Brain microvascular endothelial cell (primary cell): ENCODE measurements around the gene DPP3.

ENCODE experiments used
- DNase-seq: peaks from one replicate; pipeline ENCODE4 v3.0.0-alpha.2; 2020
- H3K27ac ChIP-seq: fragments of 250-450 bp; sonication (Bioruptor Pico); 2 replicates; pipeline ENCODE4 v1.5.1; 2020; ENCODE audit warnings: mild to moderate bottlenecking, moderate library complexity
- H3K27me3 ChIP-seq: fragments of 250-450 bp; sonication (Bioruptor Pico); replicated peaks from 2 replicates; pipeline ENCODE4 v1.5.1; 2020; ENCODE audit warnings: mild to moderate bottlenecking
- H3K36me3 ChIP-seq: fragments of 250-450 bp; sonication (Bioruptor Pico); replicated peaks from 2 replicates; pipeline ENCODE4 v1.5.1; 2020; ENCODE audit warnings: mild to moderate bottlenecking
- H3K4me3 ChIP-seq: 2 replicates; pipeline ENCODE4 v1.5.1; 2011; ENCODE audit warnings: low read depth, mild to moderate bottlenecking, control low read depth, low read length, moderate library complexity
- in situ Hi-C: cut with HindIII; loops from 2 replicates; pipeline ENCODE4 v1.10.0; 2017; ENCODE audit warnings: low sequenced_read_pairs, low pct_ligation_motif_present
- TF ChIP-seq, protein P1 (sequence below): IDR thresholded peaks from 2 replicates; pipeline ENCODE4 v1.5.1; 2011; ENCODE audit warnings: low read depth, mild to moderate bottlenecking, moderate library complexity, low read length, control low read depth, inconsistent platforms; ENCODE audit errors: missing control alignments

DPP3 gene

GRCh38 chr11:66468691-66469090 is 11.5 kb upstream of the DPP3 start:
- Histone ChIP-seq H3K27me3 (no peaks in the 10 kb centered on the region), H3K4me3 (no peak overlapping the region), H3K36me3 (peaks cover 4% of the 10 kb centered on the region), H3K27ac (no peak overlapping the region)
- in situ Hi-C loops, result no loop called here
- no peak for DNase-seq
- TF ChIP-seq, protein P1, sequence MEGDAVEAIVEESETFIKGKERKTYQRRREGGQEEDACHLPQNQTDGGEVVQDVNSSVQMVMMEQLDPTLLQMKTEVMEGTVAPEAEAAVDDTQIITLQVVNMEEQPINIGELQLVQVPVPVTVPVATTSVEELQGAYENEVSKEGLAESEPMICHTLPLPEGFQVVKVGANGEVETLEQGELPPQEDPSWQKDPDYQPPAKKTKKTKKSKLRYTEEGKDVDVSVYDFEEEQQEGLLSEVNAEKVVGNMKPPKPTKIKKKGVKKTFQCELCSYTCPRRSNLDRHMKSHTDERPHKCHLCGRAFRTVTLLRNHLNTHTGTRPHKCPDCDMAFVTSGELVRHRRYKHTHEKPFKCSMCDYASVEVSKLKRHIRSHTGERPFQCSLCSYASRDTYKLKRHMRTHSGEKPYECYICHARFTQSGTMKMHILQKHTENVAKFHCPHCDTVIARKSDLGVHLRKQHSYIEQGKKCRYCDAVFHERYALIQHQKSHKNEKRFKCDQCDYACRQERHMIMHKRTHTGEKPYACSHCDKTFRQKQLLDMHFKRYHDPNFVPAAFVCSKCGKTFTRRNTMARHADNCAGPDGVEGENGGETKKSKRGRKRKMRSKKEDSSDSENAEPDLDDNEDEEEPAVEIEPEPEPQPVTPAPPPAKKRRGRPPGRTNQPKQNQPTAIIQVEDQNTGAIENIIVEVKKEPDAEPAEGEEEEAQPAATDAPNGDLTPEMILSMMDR, result no peak

DNA sequence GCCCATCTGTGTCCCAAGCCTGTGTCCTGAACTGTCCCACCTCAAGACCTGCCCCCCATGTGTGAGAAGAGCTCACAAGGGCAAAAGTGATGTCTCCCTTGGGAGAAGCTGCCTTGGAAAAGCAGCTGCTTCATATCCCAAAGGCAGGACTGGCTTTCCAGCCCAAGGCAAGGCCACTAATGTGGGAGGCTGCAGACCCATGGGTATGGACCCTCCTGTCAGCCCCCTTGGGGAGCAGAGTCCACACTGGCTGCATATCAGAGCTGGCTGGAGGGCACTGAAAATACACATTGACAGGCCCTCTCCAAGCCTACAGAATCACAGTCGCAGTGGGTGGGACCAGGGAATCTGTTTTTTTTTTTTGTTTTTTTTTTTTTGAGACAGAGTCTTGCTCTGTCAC is 10.8 kb upstream of the DPP3 start:
- DNase-seq, result no peak
- in situ Hi-C loops, result no loop called here
- H3K27me3 ChIP-seq, result no peaks in the 10 kb centered on the region
- H3K36me3 ChIP-seq, result peaks cover 7% of the 10 kb centered on the region
- no peak overlapping the region for H3K27ac ChIP-seq
- H3K4me3 ChIP-seq, result no peak overlapping the region
- TF ChIP-seq, protein P1, result no peak

- DNase-seq, result no peak
- in situ Hi-C loops, result no loop called here
- Histone ChIP-seq H3K27me3 (no peaks in the 10 kb centered on the region), H3K36me3 (peaks cover 7% of the 10 kb centered on the region), H3K4me3 (no peak overlapping the region), H3K27ac (no peak overlapping the region)
- TF ChIP-seq, protein P1, result no peak
Measured at GRCh38 chr11:66470015-66470414, 10.2 kb upstream of the DPP3 start.

- TF ChIP-seq, protein P1, result no peak
- H3K4me3 ChIP-seq, result no peak overlapping the region
- H3K27ac ChIP-seq, result no peak overlapping the region
- H3K36me3 ChIP-seq, result peaks cover 7% of the 10 kb centered on the region
- H3K27me3 ChIP-seq, result no peaks in the 10 kb centered on the region
- in situ Hi-C loops, result no loop called here
- no peak for DNase-seq
Measured at GRCh38 chr11:66471142-66471541, 9.1 kb upstream of the DPP3 start.

DNA sequence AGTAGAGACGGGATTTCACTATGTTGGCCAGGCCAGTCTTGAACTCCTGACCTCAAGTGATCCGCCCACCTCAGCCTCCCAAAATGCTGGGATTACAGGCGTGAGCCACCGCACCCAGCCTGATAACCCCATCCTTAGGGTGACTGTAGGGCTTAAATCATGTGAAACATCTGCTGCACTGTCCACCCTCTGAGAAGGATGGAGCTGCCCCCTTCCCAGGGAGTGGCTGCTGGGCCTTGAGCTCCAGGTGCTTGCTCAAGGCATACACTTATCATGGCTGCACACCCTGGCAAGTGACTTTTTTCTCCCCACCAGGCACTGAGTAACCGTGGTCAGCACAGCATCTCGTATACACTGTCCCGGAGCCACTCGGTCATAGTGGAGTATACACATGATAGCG is 8.2 kb upstream of the DPP3 start:
- Histone ChIP-seq H3K36me3 (peaks cover 7% of the 10 kb centered on the region), H3K4me3 (no peak overlapping the region), H3K27ac (no peak overlapping the region), H3K27me3 (no peaks in the 10 kb centered on the region)
- in situ Hi-C loops, result no loop called here
- no peak for DNase-seq
- TF ChIP-seq, protein P1, result no peak

- no peak overlapping the region for H3K27ac ChIP-seq
- H3K27me3 ChIP-seq, result no peaks in the 10 kb centered on the region
- in situ Hi-C loops, result no loop called here
- H3K36me3 ChIP-seq, result peaks cover 7% of the 10 kb centered on the region
- TF ChIP-seq, protein P1, result no peak
- DNase-seq, result no peak
- H3K4me3 ChIP-seq, result no peak overlapping the region
Measured at GRCh38 chr11:66473167-66473566, 7.1 kb upstream of the DPP3 start.
